ENCODE data around the gene HDAC4.

- TF ChIP-seq YY1 (IDR thresholded peaks at IDR 0.05; ENCODE audit: low read depth): no peak
- TF ChIP-seq MAX (IDR thresholded peaks at IDR 0.05): no peak
- TF ChIP-seq TAF1 (IDR thresholded peaks at IDR 0.05; ENCODE audit: low read depth): no peak
- TF ChIP-seq EP300 (IDR thresholded peaks at IDR 0.05; ENCODE audit: borderline replicate concordance): no peak
- no peak for TF ChIP-seq FOXM1 (IDR thresholded peaks at IDR 0.05; ENCODE audit: borderline replicate concordance, low read depth)
- no peak for TF ChIP-seq CEBPB (IDR thresholded peaks at IDR 0.05)
- no peak for TF ChIP-seq REST (IDR thresholded peaks at IDR 0.05; ENCODE audit: low read depth)
These were observed 147.0 kb downstream of the HDAC4 start for GRCh38 chr2:239253701-239254436.

Data from Ishikawa (cell line).